HepG2 (cell line): Measurements from ENCODE around the gene LINGO1. TPM values are rescaled to one million over a fixed set of nuclear protein-coding genes. Genes with fewer than 3 reads are reported as not detected.

ENCODE experiments used
- ATAC-seq: fragments of 200-7000 bp; cut with Tn5 transposase; 3 replicates; pipeline ENCODE4 v1.9.1; 2020; ENCODE audit warnings: mild to moderate bottlenecking, moderate library complexity
- BruUV-seq: library from RNA; stranded (reverse); fragments of 400-500 nt; replicated peaks from 2 replicates; lab custom pipeline; 2021; lab: Mats Ljungman, UMichigan
- CTCF ChIA-PET: fragments of 300-600 bp; formaldehyde crosslinking; extraction: SDS; loops from one replicate; lab custom pipeline; 2021; ENCODE audit warnings: low total read pairs, inconsistent platforms, low intra/inter-chr PET ratio; lab: Yijun Ruan, JAX
- POLR2A ChIA-PET: fragments of 350-600 bp; sonication (Branson Sonifier 250); formaldehyde crosslinking; loops from one replicate; lab custom pipeline; 2020; ENCODE audit warnings: antibody characterized with exemption, inconsistent platforms; lab: Yijun Ruan, JAX
- DNase-seq: peaks from one replicate; pipeline ENCODE4 v3.0.0-alpha.2; 2015; ENCODE audit warnings: low spot score
- FAIRE-seq: peaks from 3 replicates; lab custom pipeline; 2011; peaks lifted over from hg19 to GRCh38; lab: Jason Lieb, UNC
- H2AFZ ChIP-seq: one replicate; pipeline ENCODE4 v1.6.1; 2011; ENCODE audit warnings: low read length, inconsistent platforms
- H3K27ac ChIP-seq: fragments of 300-600 bp; 3 replicates; pipeline ENCODE4 v1.8.0; 2011; ENCODE audit warnings: mixed run types, mild to moderate bottlenecking, mixed read lengths, low read length, inconsistent platforms; ENCODE audit not compliant: insufficient read depth; ENCODE audit errors: extremely low read length
- H3K27me3 ChIP-seq, 2 experiments: fragments of 200-600 bp in 1 of 2; 2 replicates in 1 of 2; 3 replicates in 1 of 2; pipeline versions ENCODE4 v1.6.0 to v1.8.0; 2011; ENCODE audit warnings: low read length in 2 of 2, mild to moderate bottlenecking in 2 of 2, moderate library complexity in 2 of 2, inconsistent platforms in 1 of 2; ENCODE audit not compliant: insufficient read depth in 2 of 2, control insufficient read depth in 1 of 2
- H3K36me3 ChIP-seq, 2 experiments: fragments of 200-600 bp in 1 of 2; replicated peaks in 1 of 2; 2 replicates in 1 of 2; 3 replicates in 1 of 2; pipeline versions ENCODE4 v1.5.1 to v1.8.0; 2011; ENCODE audit warnings: low read length in 2 of 2, inconsistent platforms in 1 of 2; ENCODE audit not compliant: insufficient read depth in 2 of 2, control insufficient read depth in 1 of 2
- H3K4me1 ChIP-seq: 2 replicates; pipeline ENCODE4 v1.5.1; 2012; ENCODE audit warnings: low read length, inconsistent platforms; ENCODE audit not compliant: insufficient read depth
- H3K4me2 ChIP-seq: 2 replicates; pipeline ENCODE4 v1.6.0; 2011; ENCODE audit warnings: low read depth, low read length, inconsistent platforms
- H3K4me3 ChIP-seq, 3 experiments: fragments of 200-600 bp in 1 of 3; sonication (generic), shearing (Covaris generic) in 1 of 3; replicated peaks in 1 of 3; 2 replicates each; pipeline ENCODE4 v1.5.1; 2011 to 2016; ENCODE audit warnings: low read length in 3 of 3, inconsistent platforms in 2 of 3, low read depth in 2 of 3, mild to moderate bottlenecking in 2 of 3, control low read depth in 1 of 3, mixed read lengths in 1 of 3; ENCODE audit not compliant: insufficient read depth in 1 of 3
- H3K79me2 ChIP-seq: one replicate; pipeline ENCODE4 v1.6.1; 2011; ENCODE audit warnings: low read length, inconsistent platforms; ENCODE audit not compliant: insufficient read depth
- H3K9ac ChIP-seq: 2 replicates; pipeline ENCODE4 v1.6.0; 2011; ENCODE audit warnings: mild to moderate bottlenecking, low read depth, low read length, inconsistent platforms; ENCODE audit not compliant: insufficient read depth
- H3K9me3 ChIP-seq: 2 replicates; pipeline ENCODE4 v1.5.1; 2012; ENCODE audit warnings: mild to moderate bottlenecking, low read length
- H4K20me1 ChIP-seq: 2 replicates; pipeline ENCODE4 v1.6.0; 2011; ENCODE audit warnings: inconsistent platforms, mild to moderate bottlenecking, low read length, moderate library complexity; ENCODE audit not compliant: insufficient read depth
- ATF4 ChIP-seq, 2 experiments: fragments of 450-650 bp in 1 of 2; sonication (generic) in 1 of 2; formaldehyde crosslinking; IDR thresholded peaks; 2 replicates each; pipeline versions ENCODE4 v1.5.0 to v1.8.0; 2020 to 2022; ENCODE audit warnings: mild to moderate bottlenecking in 1 of 2, missing genetic modification reagents in 1 of 2
- ZNF3 ChIP-seq: IDR thresholded peaks from 2 replicates; pipeline ENCODE4 v1.7.0; 2017; ENCODE audit warnings: inconsistent platforms
- ZNF644 ChIP-seq: IDR thresholded peaks from 2 replicates; pipeline ENCODE4 v1.6.1; 2016; ENCODE audit warnings: low read depth
- WGBS: methylation state at CpG from one replicate; pipeline ENCODE4 v1.1.6; 2017; ENCODE audit warnings: low lambda C conversion rate; 5-methylcytosine and 5-hydroxymethylcytosine counted together
- in situ Hi-C: cut with HindIII; loops from 2 replicates; pipeline ENCODE4 v1.10.0; 2017; ENCODE audit warnings: low pct_unique_long_range_greater_than_20kb; ENCODE audit not compliant: extremely low pct_ligation_motif_present
- intact Hi-C: fragments of 100-400 bp; cut with micrococcal nuclease; formaldehyde crosslinking; loops from one replicate; pipeline ENCODE4 v1.10.0; 2022; ENCODE audit not compliant: unreplicated experiment
- polyA plus RNA-seq, 8 experiments: library from polyadenylated mRNA; depleted of rRNA in 3 of 8; stranded (reverse) in 7 of 8; unstranded in 1 of 8; fragments of >200 nt; fragmentation: Illumina TruSeq in 4 of 8; extraction: Trizol in 4 of 8; gene quantifications; 2 replicates each; pipeline versions ENCODE4 v1.2.1 to v1.2.3, GENCODE V29; 2011 to 2016; ENCODE audit warnings: low read depth in 4 of 8, missing spikeins in 1 of 8, mixed read lengths in 1 of 8; ENCODE audit not compliant: insufficient read depth in 1 of 8
- total RNA-seq, 5 experiments: library from RNA; depleted of rRNA; stranded (reverse); fragments of >200 nt; fragmentation: Illumina TruSeq; extraction: Trizol; gene quantifications; 2 replicates each; pipeline ENCODE4 v1.2.3, GENCODE V29; 2016; ENCODE audit warnings: low read depth in 1 of 5
- TF ChIP-seq, protein P1 (sequence below): sonication (generic); formaldehyde crosslinking; IDR thresholded peaks from 2 replicates; pipeline ENCODE4 v1.4.0; 2020; ENCODE audit warnings: mild to moderate bottlenecking, missing genetic modification reagents

Gene LINGO1
- total and polyA plus RNA-seq, 2 of the 13 experiments (the other 11 are each of a cell fraction or from before 2014, with no cell fraction given) = 0.07 TPM; not detected in 1

DNA sequence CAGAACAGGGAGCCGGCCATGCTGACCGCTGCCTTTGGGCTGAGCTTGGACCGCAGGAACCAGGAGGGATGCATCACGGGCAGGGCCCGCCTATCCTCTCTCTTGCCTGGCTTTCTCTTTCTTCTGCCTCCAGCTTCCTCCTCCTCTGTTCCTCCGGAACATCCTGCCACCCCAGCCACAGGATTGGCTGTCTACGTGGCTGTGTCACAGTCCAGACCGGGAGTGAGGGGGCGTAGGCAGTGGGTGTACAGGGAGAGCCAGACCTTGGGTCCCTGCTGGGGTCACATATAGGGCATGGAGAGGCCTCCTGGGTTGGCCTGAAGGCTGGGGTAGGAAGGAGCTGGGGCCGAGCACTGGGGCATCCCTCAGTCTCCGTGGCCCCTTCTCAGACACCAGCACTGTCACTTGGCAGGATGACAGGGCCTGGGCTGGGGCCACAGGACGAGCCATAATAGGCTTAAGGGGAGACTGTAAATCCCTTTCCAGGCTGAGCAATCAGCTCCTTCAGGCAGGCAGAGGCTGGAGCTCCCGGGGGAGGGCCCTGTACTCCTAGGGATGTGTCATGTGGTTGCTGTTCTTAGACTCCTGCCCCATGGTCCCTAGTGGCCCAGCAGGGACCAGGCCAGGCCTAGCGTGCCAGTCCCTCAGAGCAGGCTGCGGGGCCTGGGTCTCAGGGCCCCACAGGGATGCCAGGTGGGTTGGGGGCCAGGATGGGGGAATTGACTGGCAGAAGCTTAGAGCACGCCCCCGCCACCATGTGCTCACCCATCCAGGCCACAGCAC lies 25.4 kb downstream of the LINGO1 start:
- H3K4me2 ChIP-seq = no peak overlapping the region; the same call in 1 of the 2 replicates
- TF ChIP-seq ATF4 (CRISPR knock-in tag; IDR thresholded peaks at IDR 0.05) = 0 out of 4 replicates have a peak, but pooled peaks of 1 of the 2 experiments have one; percentile 6
- no peak for TF ChIP-seq ZNF644 (CRISPR knock-in tag)
- H3K27ac ChIP-seq = no peak overlapping the region
- BruUV-seq = no TSS peak
- H3K4me3 ChIP-seq = no peak overlapping the region
- ChIA-PET CTCF (no interaction called here), POLR2A (no interaction called here)
- H3K9me3 ChIP-seq = no peaks in the 10 kb centered on the region
- no peak for FAIRE-seq
- peak; percentile 46 for ATAC-seq
- intact Hi-C loops = no loop called here
- H3K27me3 ChIP-seq = peaks cover 0 to 32% of the 10 kb centered on the region in 2 experiments; a peak in 3 of 5 replicates
- WGBS = 50% methylated on average over 11 of the region's 17 CpGs
- in situ Hi-C loops = no loop called here
- no peak overlapping the region for H2AFZ ChIP-seq
- H3K36me3 ChIP-seq = no peaks in the 10 kb centered on the region
- H3K79me2 ChIP-seq = no peaks in the 10 kb centered on the region
- no peak for DNase-seq
- H3K4me1 ChIP-seq = no peaks in the 10 kb centered on the region
- no peaks in the 10 kb centered on the region for H4K20me1 ChIP-seq
- H3K9ac ChIP-seq = no peak overlapping the region

DNA sequence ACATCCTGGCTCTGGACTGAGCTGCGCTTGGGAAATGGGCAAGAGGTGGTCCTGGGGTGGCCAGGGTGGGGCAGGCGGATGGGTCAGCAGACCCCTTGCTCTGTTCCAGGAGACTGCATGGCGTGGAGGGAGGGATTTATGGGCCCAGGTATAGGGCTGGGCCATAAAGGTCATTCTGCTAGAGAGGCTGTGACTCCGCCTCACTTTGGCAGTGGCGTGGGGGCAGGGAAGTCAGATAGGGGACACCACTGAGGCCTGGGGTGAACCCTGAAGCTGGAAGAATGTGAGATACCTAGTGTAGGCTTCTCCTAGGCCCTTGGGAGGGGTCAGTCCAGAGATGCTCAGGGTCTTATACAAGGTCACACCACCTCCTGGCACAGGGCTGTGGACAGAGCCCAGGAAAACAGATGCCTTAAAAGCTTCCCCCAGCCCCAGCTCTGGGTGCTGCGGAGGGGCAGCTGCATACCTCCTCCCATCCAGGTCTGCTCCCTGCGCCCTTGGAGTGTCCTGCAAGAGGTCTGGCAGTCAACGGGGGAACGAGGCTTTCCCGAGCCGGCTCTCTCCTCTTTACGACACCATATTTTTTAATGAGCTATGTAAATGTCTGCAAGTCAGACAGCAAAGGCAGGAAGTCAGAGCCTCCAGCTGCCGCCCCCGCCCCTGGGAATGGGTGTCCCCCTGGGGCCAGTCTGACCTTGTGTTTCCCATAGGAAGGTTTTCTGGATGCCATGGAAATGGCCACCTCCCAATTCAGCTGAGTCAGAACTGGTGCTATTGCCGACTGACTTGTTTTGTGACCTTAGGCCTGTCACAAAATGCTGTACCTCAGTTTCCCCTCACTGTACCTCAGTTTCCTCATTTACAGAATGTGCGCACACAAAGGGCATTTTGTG lies 26.3 kb downstream of the LINGO1 start:
- no peak overlapping the region for H2AFZ ChIP-seq
- peaks cover 0 to 37% of the 10 kb centered on the region in 2 experiments; a peak in 3 of 5 replicates for H3K27me3 ChIP-seq
- POLR2A ChIA-PET = no interaction called here
- no peaks in the 10 kb centered on the region for H3K36me3 ChIP-seq
- no peaks in the 10 kb centered on the region for H3K4me1 ChIP-seq
- FAIRE-seq (no peak), ATAC-seq (no peak), DNase-seq (no peak)
- H3K9ac ChIP-seq = no peak overlapping the region
- H4K20me1 ChIP-seq = no peaks in the 10 kb centered on the region
- no peaks in the 10 kb centered on the region for H3K9me3 ChIP-seq
- no peaks in the 10 kb centered on the region for H3K79me2 ChIP-seq
- no peak overlapping the region for H3K27ac ChIP-seq
- WGBS = 48% methylated on average over 12 of the region's 16 CpGs
- CTCF ChIA-PET = no interaction called here
- intact Hi-C loops (no loop called here), in situ Hi-C loops (no loop called here)
- BruUV-seq = no TSS peak
- TF ChIP-seq, protein P1, sequence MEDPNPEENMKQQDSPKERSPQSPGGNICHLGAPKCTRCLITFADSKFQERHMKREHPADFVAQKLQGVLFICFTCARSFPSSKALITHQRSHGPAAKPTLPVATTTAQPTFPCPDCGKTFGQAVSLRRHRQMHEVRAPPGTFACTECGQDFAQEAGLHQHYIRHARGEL (CRISPR knock-in tag) = no peak
- no peak for TF ChIP-seq ZNF3 (CRISPR knock-in tag)
- H3K4me3 ChIP-seq = no peak overlapping the region
- no peak overlapping the region for H3K4me2 ChIP-seq
